ENCODE measurements around the gene MAMLD1. TPM values are rescaled to one million over a fixed set of nuclear protein-coding genes. Genes with fewer than 3 reads are reported as not detected.

Gene MAMLD1
- total RNA-seq, 4 donors from 2014 or later, result 0.23 to 2.1 (median 0.96) TPM

DNA sequence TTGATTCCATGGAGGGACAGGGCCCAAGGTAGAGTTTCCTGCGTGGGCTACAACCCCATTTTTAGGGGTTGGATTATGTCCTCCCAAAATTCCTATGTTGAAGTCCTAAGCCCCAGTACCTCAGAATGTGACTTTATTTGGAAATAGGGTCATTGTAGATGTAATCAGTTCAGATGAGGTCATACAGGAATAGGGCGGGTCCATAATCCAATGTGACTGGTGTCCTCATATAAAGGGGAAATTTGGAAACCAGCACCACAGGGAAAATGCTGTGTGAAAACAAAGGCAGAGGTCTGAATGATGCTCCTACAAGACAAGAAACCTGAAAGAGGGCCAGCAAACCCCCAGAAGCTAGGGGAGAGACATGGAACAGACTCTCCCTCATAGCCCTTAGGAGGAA lies 31.1 kb upstream of the MAMLD1 start:
- no peak for DNase-seq
- TF ChIP-seq, protein P1, sequence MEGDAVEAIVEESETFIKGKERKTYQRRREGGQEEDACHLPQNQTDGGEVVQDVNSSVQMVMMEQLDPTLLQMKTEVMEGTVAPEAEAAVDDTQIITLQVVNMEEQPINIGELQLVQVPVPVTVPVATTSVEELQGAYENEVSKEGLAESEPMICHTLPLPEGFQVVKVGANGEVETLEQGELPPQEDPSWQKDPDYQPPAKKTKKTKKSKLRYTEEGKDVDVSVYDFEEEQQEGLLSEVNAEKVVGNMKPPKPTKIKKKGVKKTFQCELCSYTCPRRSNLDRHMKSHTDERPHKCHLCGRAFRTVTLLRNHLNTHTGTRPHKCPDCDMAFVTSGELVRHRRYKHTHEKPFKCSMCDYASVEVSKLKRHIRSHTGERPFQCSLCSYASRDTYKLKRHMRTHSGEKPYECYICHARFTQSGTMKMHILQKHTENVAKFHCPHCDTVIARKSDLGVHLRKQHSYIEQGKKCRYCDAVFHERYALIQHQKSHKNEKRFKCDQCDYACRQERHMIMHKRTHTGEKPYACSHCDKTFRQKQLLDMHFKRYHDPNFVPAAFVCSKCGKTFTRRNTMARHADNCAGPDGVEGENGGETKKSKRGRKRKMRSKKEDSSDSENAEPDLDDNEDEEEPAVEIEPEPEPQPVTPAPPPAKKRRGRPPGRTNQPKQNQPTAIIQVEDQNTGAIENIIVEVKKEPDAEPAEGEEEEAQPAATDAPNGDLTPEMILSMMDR (IDR thresholded peaks at IDR 0.05), result no peak
- no peak for TF ChIP-seq POLR2A (IDR thresholded peaks at IDR 0.05)
- Histone ChIP-seq H3K4me1 (no peaks in the 10 kb centered on the region), H3K4me3 (no peak overlapping the region), H3K27me3 (no peaks in the 10 kb centered on the region), H3K9me3 (no peaks in the 10 kb centered on the region), H3K36me3 (no peaks in the 10 kb centered on the region), H3K27ac (no peak overlapping the region)
- WGBS, 2 donors, result 93 to 100% methylated on average over 2 of the region's 2 CpGs
- intact Hi-C loops (cut with DNase I), result no loop called here

DNA sequence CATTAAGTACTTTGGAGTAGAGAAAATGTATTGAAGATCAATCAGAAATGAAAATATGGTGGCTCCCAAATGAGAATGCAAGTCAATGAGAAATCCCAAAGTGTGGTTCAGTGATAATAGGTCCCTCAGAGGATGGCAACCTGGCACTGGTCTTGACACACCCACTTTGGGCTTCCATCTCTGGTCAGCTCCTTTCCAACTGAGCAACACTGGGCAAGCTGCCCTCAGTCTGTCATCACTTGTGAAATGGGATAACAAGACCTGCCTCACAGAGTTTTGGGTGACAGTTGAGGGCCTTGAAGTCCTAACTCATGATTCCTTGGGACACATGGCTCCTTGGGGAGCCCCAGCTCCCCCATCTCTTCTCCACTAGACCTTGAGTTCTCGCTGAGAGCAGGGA lies 29.0 kb upstream of the MAMLD1 start:
- TF ChIP-seq, protein P1 (IDR thresholded peaks at IDR 0.05), result no peak
- TF ChIP-seq POLR2A (IDR thresholded peaks at IDR 0.05), result no peak
- no peak overlapping the region for H3K4me3 ChIP-seq
- H3K4me1 ChIP-seq, result no peaks in the 10 kb centered on the region
- H3K9me3 ChIP-seq, result no peaks in the 10 kb centered on the region
- H3K27ac ChIP-seq, result no peak overlapping the region
- intact Hi-C loops (cut with DNase I), result no loop called here
- H3K27me3 ChIP-seq, result no peaks in the 10 kb centered on the region
- no peaks in the 10 kb centered on the region for H3K36me3 ChIP-seq
- no peak for DNase-seq
- WGBS, 2 donors, result no CpG with 5 or more reads among the region's 1 CpG

DNA sequence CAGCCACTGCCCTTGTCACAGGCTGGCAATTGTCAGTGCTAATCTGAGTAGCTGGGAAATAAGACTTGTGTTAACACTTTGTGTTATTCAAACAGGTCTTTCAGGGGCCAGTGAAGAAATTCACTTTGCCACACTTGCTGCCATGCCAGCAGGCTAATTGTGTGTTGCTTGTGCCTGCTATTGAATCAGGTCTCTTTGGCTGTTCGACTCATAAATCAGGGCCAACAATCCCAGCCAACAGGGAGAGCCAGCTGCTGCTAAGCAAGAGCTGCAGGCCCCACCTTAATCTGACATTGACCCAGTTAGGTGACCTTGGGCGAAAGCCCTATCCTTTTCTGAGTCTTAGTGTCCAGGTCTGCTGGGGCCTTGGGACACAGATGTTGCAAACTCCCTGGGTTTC lies 28.1 kb upstream of the MAMLD1 start:
- 60% methylated on average over 1 of the region's 2 CpGs; no CpG with 5 or more reads in 1 of the 2 donors for WGBS, 2 donors
- Histone ChIP-seq H3K36me3 (no peaks in the 10 kb centered on the region), H3K27me3 (no peaks in the 10 kb centered on the region), H3K27ac (no peak overlapping the region), H3K9me3 (no peaks in the 10 kb centered on the region), H3K4me1 (no peaks in the 10 kb centered on the region), H3K4me3 (no peak overlapping the region)
- intact Hi-C loops (cut with DNase I), result no loop called here
- TF ChIP-seq, protein P1 (IDR thresholded peaks at IDR 0.05), result no peak
- TF ChIP-seq POLR2A (IDR thresholded peaks at IDR 0.05), result no peak
- no peak for DNase-seq

DNA sequence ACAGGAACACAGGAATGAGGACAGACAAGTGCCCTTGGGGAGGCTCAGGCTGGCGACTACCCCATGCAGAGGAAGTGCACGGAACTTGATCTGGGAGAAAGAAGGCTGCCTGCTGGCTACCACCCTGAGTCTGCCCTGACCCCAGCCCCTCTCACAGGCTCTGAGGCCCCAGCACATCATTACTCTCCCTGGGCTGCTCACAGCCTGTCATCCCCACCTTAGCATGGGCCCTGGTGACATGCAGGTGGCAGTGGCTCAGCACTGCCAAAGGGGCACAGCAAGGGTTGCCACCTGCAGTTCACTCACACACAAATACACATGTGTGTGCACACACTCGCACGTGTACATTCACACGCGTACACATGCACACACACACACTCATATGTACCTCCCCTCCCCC lies 26.1 kb upstream of the MAMLD1 start:
- Histone ChIP-seq H3K9me3 (no peaks in the 10 kb centered on the region), H3K4me3 (no peak overlapping the region), H3K4me1 (no peaks in the 10 kb centered on the region), H3K27ac (no peak overlapping the region), H3K27me3 (no peaks in the 10 kb centered on the region), H3K36me3 (no peaks in the 10 kb centered on the region)
- DNase-seq, result no peak
- TF ChIP-seq, protein P1 (IDR thresholded peaks at IDR 0.05), result no peak
- TF ChIP-seq POLR2A (IDR thresholded peaks at IDR 0.05), result no peak
- intact Hi-C loops (cut with DNase I), result no loop called here
- WGBS, 2 donors, result 84% methylated on average over 5 of the region's 6 CpGs; no CpG with 5 or more reads in 1 of the 2 donors

DNA sequence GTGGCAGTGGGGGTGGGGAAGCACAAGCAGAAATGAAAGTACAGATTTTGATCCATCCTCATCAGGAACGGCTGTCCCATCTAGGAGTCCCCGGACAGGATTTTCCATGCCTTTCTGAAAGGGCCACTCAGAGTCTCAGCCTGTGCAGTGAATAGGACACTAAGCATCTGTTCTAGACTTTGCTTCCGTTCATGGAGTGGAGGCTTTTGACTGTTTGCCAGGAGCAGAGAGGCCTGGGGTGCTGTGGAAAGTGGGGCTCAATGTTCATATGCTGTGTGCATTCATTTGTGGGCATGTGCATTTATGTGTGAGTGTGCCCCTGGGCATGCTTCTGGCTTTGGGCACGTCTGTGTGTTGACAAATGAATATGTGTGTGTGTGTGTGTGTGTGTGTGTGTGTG lies 25.6 kb upstream of the MAMLD1 start:
- Histone ChIP-seq H3K27ac (no peak overlapping the region), H3K36me3 (no peaks in the 10 kb centered on the region), H3K4me3 (no peak overlapping the region), H3K9me3 (no peaks in the 10 kb centered on the region), H3K4me1 (no peaks in the 10 kb centered on the region), H3K27me3 (no peaks in the 10 kb centered on the region)
- intact Hi-C loops (cut with DNase I), result no loop called here
- 52% methylated on average over 3 of the region's 4 CpGs; no CpG with 5 or more reads in 1 of the 2 donors for WGBS, 2 donors
- no peak for DNase-seq
- TF ChIP-seq POLR2A (IDR thresholded peaks at IDR 0.05), result no peak
- TF ChIP-seq, protein P1 (IDR thresholded peaks at IDR 0.05), result no peak

Data from esophagus squamous epithelium (tissue), 5 donors.